Mesenchymal stem cell (in vitro differentiated cells and primary cell): ENCODE results near the gene ADAMTSL1.

ENCODE experiments used
- DNase-seq: peaks from one replicate; pipeline ENCODE4 v3.0.0-alpha.2; 2013
- H2AFZ ChIP-seq: one replicate; pipeline ENCODE4 v1.6.1; 2013; ENCODE audit warnings: low read depth, mild to moderate bottlenecking, control low read depth, inconsistent platforms, low read length, moderate library complexity
- H2AK5ac ChIP-seq: 2 replicates; pipeline ENCODE4 v1.6.1; 2013; ENCODE audit warnings: low read length, moderate library complexity, mild to moderate bottlenecking, inconsistent platforms; ENCODE audit not compliant: severe bottlenecking
- H2BK120ac ChIP-seq: one replicate; pipeline ENCODE4 v1.6.1; 2013; ENCODE audit warnings: low read depth, mild to moderate bottlenecking, inconsistent platforms, low read length, moderate library complexity
- H2BK12ac ChIP-seq, 2 experiments: one replicate each; pipeline ENCODE4 v1.6.1; 2013; ENCODE audit warnings: inconsistent platforms in 2 of 2, low read length in 2 of 2, mild to moderate bottlenecking in 2 of 2, moderate library complexity in 2 of 2, control low read depth in 1 of 2
- H2BK15ac ChIP-seq: one replicate; pipeline ENCODE4 v1.6.1; 2013; ENCODE audit warnings: mild to moderate bottlenecking, low read depth, inconsistent platforms; ENCODE audit not compliant: poor library complexity, severe bottlenecking
- H2BK5ac ChIP-seq: 2 replicates; pipeline ENCODE4 v1.6.1; 2013; ENCODE audit warnings: low read depth, mild to moderate bottlenecking, low read length, control low read depth, inconsistent platforms; ENCODE audit not compliant: poor library complexity, severe bottlenecking
- H3K14ac ChIP-seq, 2 experiments: one replicate each; pipeline ENCODE4 v1.6.1; 2013; ENCODE audit warnings: inconsistent platforms in 2 of 2, low read length in 2 of 2, control low read depth in 1 of 2, mild to moderate bottlenecking in 1 of 2, moderate library complexity in 1 of 2
- H3K18ac ChIP-seq, 2 experiments: one replicate each; pipeline ENCODE4 v1.6.1; 2013; ENCODE audit warnings: inconsistent platforms in 2 of 2, low read length in 2 of 2, control low read depth in 1 of 2, low read depth in 1 of 2, mild to moderate bottlenecking in 1 of 2
- H3K23ac ChIP-seq, 2 experiments: one replicate each; pipeline ENCODE4 v1.6.1; 2013; ENCODE audit warnings: inconsistent platforms in 2 of 2, low read length in 2 of 2, mild to moderate bottlenecking in 2 of 2, moderate library complexity in 2 of 2, control low read depth in 1 of 2
- H3K27ac ChIP-seq: 2 replicates; pipeline ENCODE4 v1.5.1; 2013; ENCODE audit warnings: mild to moderate bottlenecking, moderate library complexity, low read length, control low read depth, inconsistent platforms; ENCODE audit not compliant: poor library complexity, severe bottlenecking
- H3K27me3 ChIP-seq, 2 experiments: 2 replicates each; pipeline versions ENCODE4 v1.6.1 to v1.7.0; 2013; ENCODE audit warnings: low read length in 2 of 2, mild to moderate bottlenecking in 2 of 2, moderate library complexity in 2 of 2, control low read depth in 1 of 2, inconsistent platforms in 1 of 2; ENCODE audit not compliant: control insufficient read depth in 1 of 2, insufficient read depth in 1 of 2
- H3K36me3 ChIP-seq, 2 experiments: 2 replicates each; pipeline versions ENCODE4 v1.6.1 to v1.7.0; 2013; ENCODE audit warnings: low read length in 2 of 2, control low read depth in 1 of 2, inconsistent platforms in 1 of 2, low read depth in 1 of 2, mild to moderate bottlenecking in 1 of 2; ENCODE audit not compliant: insufficient read depth in 2 of 2, control insufficient read depth in 1 of 2
- H3K4ac ChIP-seq, 2 experiments: one replicate each; pipeline ENCODE4 v1.6.1; 2013; ENCODE audit warnings: inconsistent platforms in 2 of 2, low read length in 2 of 2, mild to moderate bottlenecking in 2 of 2, moderate library complexity in 2 of 2, control low read depth in 1 of 2, low read depth in 1 of 2
- H3K4me1 ChIP-seq: 2 replicates; pipeline ENCODE4 v1.6.1; 2013; ENCODE audit warnings: low read depth, low read length, control low read depth; ENCODE audit not compliant: control insufficient read depth, insufficient read depth
- H3K4me2 ChIP-seq: 2 replicates; pipeline ENCODE4 v1.6.1; 2013; ENCODE audit warnings: low read length, mild to moderate bottlenecking, inconsistent platforms; ENCODE audit not compliant: poor library complexity, severe bottlenecking
- H3K4me3 ChIP-seq, 2 experiments: 2 replicates each; pipeline versions ENCODE4 v1.5.1 to v1.7.0; 2013; ENCODE audit warnings: low read length in 2 of 2, mild to moderate bottlenecking in 2 of 2, control low read depth in 1 of 2, low read depth in 1 of 2; ENCODE audit not compliant: insufficient read depth in 1 of 2
- H3K79me1 ChIP-seq: replicated peaks from 2 replicates; pipeline ENCODE4 v1.6.1; 2013; ENCODE audit warnings: mild to moderate bottlenecking, control low read depth, low read length, inconsistent platforms; ENCODE audit not compliant: poor library complexity, severe bottlenecking
- H3K9ac ChIP-seq: 2 replicates; pipeline ENCODE4 v1.7.0; 2013; ENCODE audit warnings: mild to moderate bottlenecking, low read length, moderate library complexity
- H3K9me3 ChIP-seq: 2 replicates; pipeline ENCODE4 v1.7.0; 2013; ENCODE audit warnings: mild to moderate bottlenecking, low read length; ENCODE audit not compliant: control insufficient read depth
- H4K8ac ChIP-seq: one replicate; pipeline ENCODE4 v1.6.1; 2013; ENCODE audit warnings: inconsistent platforms, mild to moderate bottlenecking, low read length, moderate library complexity
- H4K91ac ChIP-seq: one replicate; pipeline ENCODE4 v1.6.1; 2013; ENCODE audit warnings: mild to moderate bottlenecking, low read length, inconsistent platforms
- WGBS: methylation state at CpG from one replicate; pipeline ENCODE4 v1.1.7; 2013; ENCODE audit warnings: mixed read lengths; 5-methylcytosine and 5-hydroxymethylcytosine counted together

The ADAMTSL1 gene

DNA sequence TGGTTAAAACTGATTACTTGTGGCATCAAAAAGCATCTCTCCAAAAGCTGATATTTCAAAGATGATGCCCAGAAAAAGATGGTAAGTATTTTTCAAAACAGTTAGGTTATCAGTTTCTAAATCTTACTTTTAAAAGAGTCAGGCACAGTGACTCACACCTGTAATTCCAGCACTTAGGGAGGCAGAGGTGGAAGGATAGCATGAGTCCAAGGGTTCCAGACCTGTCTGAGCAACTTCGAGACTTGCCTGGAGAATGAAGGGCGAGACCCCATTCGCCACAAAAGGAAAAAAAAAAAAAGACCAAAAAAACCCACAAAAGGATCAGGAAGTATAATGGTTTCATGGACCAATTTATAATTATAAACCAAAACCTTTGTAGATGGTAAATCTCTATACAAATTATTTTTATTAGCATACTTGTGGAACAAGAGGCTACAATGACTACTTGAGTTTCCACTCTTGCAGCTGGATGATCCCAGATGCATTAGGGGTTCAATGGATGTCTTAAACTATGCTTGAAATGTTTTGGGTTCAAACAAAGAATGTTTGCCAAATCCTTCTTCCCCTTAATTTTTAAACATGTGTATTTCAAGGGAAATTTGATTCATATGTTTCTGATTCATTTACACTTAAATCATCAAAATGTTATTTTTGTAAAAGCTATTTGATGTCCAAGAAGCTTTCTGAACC is 96.1 kb downstream of the ADAMTSL1 start:
- Histone ChIP-seq H3K79me1 (peaks cover 5% of the 10 kb centered on the region), H2AK5ac (no peak overlapping the region), H3K27me3 (no peaks in the 10 kb centered on the region), H3K9me3 (no peaks in the 10 kb centered on the region), H3K4me1 (peaks cover 1% of the 10 kb centered on the region), H4K8ac (no peak overlapping the region), H2BK5ac (no peak overlapping the region), H2BK12ac (no peak overlapping the region), H2BK120ac (no peak overlapping the region), H3K9ac (no peak overlapping the region), H3K14ac (no peak overlapping the region), H3K18ac (no peak overlapping the region), H3K4me3 (no peak overlapping the region), H3K27ac (no peak overlapping the region), H3K4me2 (no peak overlapping the region), H3K4ac (no peak overlapping the region), H4K91ac (no peak overlapping the region), H3K36me3 (peaks cover 0 to 40% of the 10 kb centered on the region in 2 experiments), H3K23ac (no peak overlapping the region), H2BK15ac (no peak overlapping the region), H2AFZ (no peak overlapping the region)
- no peak for DNase-seq
- WGBS, result 100% methylated on average over 1 of the region's 3 CpGs

DNA sequence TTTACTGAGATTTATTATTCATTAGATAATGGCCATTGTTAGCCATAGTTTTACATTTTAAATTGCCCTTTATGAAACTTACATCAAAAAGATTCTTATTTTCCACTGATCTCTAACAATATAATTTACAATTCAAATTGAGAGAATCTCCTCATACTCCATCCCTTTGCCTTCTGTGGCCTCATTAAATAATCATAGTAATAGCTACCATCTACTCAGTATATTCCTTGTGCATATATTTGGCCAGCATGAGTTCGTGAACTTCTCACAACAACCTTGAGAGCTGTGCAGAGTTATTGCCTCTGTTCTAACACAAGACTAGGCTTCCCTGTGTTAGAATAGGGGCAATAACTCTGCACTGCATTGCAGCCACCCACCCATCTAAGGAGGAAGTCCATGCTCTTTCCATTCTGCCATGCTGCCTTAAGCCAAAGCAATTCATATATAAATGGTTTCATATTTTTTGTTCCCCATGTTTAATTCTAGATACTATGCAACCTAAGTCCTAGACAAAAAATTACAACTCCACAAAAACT is 99.1 kb downstream of the ADAMTSL1 start:
- 89% methylated on average over 1 of the region's 1 CpG for WGBS
- H3K9me3 ChIP-seq, result no peaks in the 10 kb centered on the region
- no peak for DNase-seq

DNA sequence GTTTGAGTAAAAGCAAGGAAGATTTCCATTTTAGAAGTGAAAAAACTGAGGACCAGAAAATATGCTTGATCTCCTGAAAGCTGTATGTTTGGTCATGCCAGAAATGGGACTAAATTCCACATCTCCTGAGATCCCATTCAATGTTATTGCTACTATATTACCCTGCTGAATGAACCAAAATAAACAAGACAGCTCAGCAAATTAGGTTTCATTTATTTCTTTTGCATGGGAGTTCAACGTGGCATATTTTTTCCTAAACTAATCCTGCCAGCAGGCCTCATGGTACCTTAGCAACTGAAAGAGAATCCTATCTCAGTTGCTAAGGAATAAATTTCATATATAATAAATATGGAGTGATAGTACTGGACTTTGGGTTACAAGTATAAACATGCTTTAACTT is 101.7 kb downstream of the ADAMTSL1 start:
- Histone ChIP-seq H3K23ac (no peak overlapping the region), H3K9me3 (no peaks in the 10 kb centered on the region), H2BK15ac (no peak overlapping the region), H2AK5ac (no peak overlapping the region), H3K4me3 (no peak overlapping the region), H3K4me2 (no peak overlapping the region), H3K4ac (no peak overlapping the region), H2BK120ac (no peak overlapping the region), H3K27me3 (no peaks in the 10 kb centered on the region), H3K36me3 (peaks cover 0 to 71% of the 10 kb centered on the region in 2 experiments), H3K79me1 (peaks cover 5% of the 10 kb centered on the region), H2BK12ac (no peak overlapping the region), H3K27ac (no peak overlapping the region), H4K91ac (no peak overlapping the region), H3K18ac (no peak overlapping the region), H2BK5ac (no peak overlapping the region), H3K14ac (no peak overlapping the region), H2AFZ (no peak overlapping the region), H3K4me1 (peaks cover 1% of the 10 kb centered on the region), H3K9ac (no peak overlapping the region), H4K8ac (no peak overlapping the region)
- 33% methylated on average over 1 of the region's 1 CpG for WGBS
- no peak for DNase-seq

More for the DNA sequence above, 99.1 kb downstream of the ADAMTSL1 start:
- no peak overlapping the region for H2AFZ ChIP-seq
- H3K27ac ChIP-seq, result no peak overlapping the region
- H3K4me2 ChIP-seq, result no peak overlapping the region
- H3K79me1 ChIP-seq, result peaks cover 5% of the 10 kb centered on the region
- no peak overlapping the region for H2BK5ac ChIP-seq
- no peak overlapping the region for H4K91ac ChIP-seq
- H3K4me1 ChIP-seq, result peaks cover 1% of the 10 kb centered on the region
- H3K36me3 ChIP-seq, result peaks cover 0 to 67% of the 10 kb centered on the region in 2 experiments
- H3K27me3 ChIP-seq, result no peaks in the 10 kb centered on the region
- H2BK120ac ChIP-seq, result no peak overlapping the region
- H2AK5ac ChIP-seq, result no peak overlapping the region
- no peak overlapping the region for H3K14ac ChIP-seq
- H3K18ac ChIP-seq, result no peak overlapping the region
- no peak overlapping the region for H3K4ac ChIP-seq
- H3K9ac ChIP-seq, result no peak overlapping the region
- H2BK15ac ChIP-seq, result no peak overlapping the region
- no peak overlapping the region for H4K8ac ChIP-seq
- no peak overlapping the region for H3K23ac ChIP-seq
- no peak overlapping the region for H3K4me3 ChIP-seq
- H2BK12ac ChIP-seq, result no peak overlapping the region

DNA sequence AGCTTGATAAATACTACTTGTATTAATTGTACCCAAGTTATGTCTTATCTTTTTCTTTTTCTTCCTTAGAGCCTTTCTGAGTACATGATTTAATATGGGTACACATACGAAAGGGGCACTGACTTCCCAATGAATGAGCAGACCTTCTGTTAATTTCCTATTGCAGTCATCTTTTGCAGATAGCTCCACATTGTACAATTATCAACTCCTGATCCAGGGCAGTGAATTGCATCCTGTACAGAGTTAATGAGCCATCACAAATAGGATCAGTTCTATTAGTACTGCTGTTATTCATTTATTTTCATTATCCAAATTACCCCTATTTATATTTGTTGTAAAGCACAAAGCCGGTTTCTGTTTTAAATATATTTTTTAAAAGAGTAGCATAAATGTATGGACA is 105.6 kb downstream of the ADAMTSL1 start:
- H3K4me3 ChIP-seq, result no peak overlapping the region
- H2AK5ac ChIP-seq, result no peak overlapping the region
- no peaks in the 10 kb centered on the region for H3K27me3 ChIP-seq
- no peak overlapping the region for H3K18ac ChIP-seq
- peaks cover 3% of the 10 kb centered on the region for H3K79me1 ChIP-seq
- H2BK12ac ChIP-seq, result no peak overlapping the region
- H3K4me2 ChIP-seq, result no peak overlapping the region
- no peak overlapping the region for H3K23ac ChIP-seq
- H3K4ac ChIP-seq, result no peak overlapping the region
- H2BK5ac ChIP-seq, result no peak overlapping the region
- no peak overlapping the region for H4K8ac ChIP-seq
- H2AFZ ChIP-seq, result no peak overlapping the region
- no peaks in the 10 kb centered on the region for H3K9me3 ChIP-seq
- no peak overlapping the region for H3K27ac ChIP-seq
- no peaks in the 10 kb centered on the region for H3K4me1 ChIP-seq
- no peak overlapping the region for H2BK120ac ChIP-seq
- no peak overlapping the region for H2BK15ac ChIP-seq
- no peak overlapping the region for H3K14ac ChIP-seq
- no peak overlapping the region for H4K91ac ChIP-seq
- peaks cover 3 to 82% of the 10 kb centered on the region in 2 experiments for H3K36me3 ChIP-seq
- DNase-seq, result no peak
- WGBS, result 100% methylated on average over 1 of the region's 2 CpGs
- H3K9ac ChIP-seq, result no peak overlapping the region
